GM21447 (cell line): ENCODE results near the gene SPOCK1.

Experiments
- ATAC-seq: cut with Tn5 transposase; IDR thresholded peaks from one replicate; pipeline ENCODE4 v1.9.1; 2021; ENCODE audit not compliant: unreplicated experiment

SPOCK1 gene

DNA sequence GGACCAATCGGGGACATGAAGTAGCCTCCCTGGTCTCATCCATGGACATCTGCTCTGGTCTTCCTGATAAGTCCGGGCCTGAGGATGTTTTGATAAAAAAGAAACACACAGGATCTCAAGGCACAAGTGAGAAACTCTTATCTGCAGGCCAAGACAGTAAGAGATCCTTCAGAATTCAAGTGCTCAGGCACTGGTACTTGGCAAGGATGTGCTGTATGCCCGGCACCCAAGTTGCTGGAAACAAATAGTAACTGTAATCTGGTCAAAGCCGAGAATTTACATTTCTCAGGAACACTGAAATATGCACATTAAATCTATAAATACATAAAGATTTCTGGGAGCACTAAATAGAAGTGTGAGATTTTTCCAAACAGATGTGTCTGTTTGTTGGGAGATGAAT, 165.7 kb downstream of the SPOCK1 start:
- ATAC-seq, result no peak

DNA sequence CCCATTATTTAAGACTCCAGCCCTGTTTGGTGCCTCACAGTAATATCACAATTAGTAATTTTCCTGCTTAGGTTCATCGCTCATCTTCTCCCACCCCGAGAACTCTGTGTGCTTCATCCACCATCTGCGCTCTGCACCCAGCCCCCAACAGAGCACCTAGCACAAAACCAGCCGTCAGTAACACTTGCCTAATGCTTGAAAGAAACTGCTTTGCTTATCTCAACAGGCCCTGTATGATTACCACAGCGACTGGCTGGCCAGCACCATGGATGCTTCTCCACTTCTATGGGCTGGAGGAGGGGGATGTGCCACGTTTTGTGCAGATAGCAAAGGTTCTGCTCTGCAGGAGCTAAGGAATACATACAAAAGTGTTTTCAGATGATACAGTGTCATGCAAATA, 166.8 kb downstream of the SPOCK1 start:
- no peak for ATAC-seq

DNA sequence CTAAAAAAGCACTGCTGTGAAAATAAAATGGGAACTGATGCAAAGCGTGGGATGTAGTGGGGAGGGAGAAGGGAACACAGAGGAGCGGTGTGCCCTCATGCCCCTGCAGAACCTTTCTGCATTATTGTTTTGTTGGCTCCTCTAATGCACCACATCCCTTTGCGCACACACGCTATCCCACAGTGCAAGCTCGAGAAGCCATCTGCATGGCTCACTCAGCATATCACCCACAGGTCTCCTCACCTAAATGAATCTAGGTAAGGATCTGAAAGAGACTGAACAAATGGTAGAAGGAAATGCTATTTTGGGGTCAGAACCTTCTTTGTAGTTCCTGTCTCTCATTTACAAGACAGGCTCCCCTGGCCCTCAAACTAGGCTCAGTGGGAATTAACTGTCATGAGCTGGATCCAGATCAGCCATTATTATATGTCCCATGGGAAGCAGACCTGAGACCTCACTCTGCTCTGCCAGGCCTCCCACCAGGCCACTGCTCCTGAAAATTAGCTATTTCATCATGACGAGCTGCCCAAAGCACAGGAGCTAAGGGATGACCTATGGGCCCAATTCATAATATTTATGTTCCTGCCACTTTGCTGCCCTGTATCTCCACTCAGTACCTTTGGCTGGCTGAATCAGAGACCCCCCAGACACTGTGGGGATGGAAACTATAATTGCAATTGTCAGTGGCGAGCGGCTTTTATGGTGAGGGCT, 169.4 kb downstream of the SPOCK1 start:
- ATAC-seq, result no peak

DNA sequence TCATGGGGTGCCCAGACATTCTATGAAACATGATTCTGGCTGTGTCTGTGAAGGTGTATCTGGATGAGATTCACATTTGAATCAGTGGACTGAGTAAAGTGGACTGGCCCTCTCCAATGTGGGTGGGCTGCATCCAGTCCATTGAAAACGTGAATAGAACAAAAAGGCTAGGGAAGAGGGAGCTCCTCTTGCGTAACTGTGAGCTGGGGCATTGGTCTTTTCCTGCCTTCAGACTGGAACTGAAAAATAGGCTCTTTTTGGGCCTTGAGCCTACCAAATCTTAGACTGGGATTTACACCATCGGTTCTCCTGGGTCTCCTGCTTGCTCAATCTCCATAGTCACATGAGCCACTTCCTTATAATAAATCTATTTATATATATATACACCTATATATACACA, 170.1 kb downstream of the SPOCK1 start:
- ATAC-seq, result no peak

DNA sequence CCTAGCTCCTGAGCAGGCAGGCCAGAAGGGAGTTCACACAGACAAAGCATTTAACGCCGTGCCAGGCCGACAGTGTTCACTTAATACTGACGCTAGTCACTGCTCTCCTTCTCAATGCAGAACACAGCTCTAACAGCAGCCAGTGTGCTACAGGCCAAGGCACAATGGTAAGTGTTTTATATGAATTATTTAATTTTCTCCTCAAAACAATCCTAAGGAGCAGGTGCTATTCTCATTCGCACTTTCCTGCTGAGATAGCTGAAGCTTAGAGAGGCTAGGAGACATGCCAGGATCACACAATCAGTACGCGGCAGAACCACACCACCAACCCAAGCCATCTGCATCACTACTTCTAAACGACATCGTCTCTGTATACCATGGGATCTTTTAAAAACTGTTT, 170.7 kb downstream of the SPOCK1 start:
- no peak for ATAC-seq

DNA sequence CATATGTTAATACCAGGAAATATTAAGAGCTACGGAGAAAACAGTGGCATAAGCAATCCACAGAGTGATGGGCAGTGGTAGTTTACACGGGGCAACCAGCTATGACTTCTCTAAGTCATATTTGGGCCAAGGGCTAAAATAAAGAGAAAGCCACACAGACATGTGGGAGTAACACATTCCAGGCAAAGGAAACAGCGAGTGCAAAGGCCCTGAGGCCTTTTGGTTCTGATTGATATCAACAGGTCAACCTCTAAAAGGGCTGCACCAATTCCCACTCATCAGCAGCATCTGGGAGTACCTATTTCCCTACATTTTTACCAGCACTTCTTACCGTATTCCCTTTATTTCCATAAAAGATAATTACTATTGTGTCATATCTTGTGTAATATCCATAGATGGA, 173.4 kb downstream of the SPOCK1 start:
- no peak for ATAC-seq

DNA sequence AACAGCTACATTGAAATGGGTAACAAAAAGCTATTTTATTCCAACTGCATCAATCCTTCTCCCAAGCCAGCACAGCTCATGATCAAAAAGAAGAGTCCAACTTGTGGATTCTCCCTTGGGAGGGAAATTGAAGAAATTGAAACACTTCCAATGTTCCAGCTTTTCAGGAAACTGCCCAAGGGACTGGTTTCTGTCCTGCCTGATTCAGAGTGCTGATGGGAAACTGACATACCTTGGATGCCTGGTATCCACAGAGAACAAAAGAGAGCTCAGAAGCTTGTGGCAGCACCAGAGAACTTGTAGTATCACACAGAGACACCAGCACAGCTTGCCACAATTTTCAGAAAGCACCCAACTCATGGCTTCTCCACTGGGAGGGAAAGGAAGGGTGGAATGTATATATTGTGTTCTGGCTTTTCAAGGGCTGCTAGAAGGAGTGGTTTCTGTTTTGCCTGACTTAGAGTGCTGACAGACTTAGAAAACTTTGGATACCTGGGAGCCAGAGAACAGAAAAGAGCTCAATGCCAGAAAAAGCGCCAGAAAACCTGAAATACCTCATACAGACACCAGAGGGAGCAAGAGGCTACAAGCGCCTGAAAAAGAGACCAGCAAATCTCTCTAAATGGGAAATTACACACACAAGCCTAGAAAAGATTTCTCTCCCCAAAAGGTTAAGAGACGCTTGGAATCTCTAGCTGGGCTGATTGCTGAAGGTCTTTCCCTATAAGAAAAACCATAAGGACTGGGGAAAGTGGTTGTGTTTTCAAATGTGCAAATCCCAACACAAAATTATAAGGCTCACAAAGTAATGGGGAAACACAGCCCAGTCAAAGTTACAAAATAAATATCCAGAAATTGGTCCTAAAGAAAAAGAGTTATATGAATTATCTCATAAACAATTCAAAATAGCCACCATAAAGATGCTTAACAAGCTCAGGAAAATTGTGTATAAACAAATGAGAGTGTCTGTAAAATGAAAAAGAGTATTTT, 178.8 kb downstream of the SPOCK1 start:
- no peak for ATAC-seq

DNA sequence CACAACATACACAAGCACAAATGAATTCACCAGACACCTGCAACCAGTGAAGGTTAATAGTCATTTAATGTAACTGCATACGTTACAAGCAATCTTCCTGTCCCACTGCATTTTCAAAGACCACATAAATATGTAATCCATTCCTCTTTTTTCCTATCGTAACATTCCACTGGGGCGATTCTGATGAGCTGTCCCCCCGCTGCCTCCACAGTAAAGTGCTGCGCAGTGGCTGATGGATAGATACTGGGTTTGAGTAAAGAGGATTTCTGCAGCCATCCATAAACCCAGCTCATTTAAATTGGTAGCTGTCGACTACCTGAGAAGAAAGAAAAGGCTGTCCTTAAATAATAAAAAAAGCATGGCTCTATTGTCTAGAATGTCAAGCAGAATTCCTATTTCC, 181.1 kb downstream of the SPOCK1 start:
- ATAC-seq, result no peak

DNA sequence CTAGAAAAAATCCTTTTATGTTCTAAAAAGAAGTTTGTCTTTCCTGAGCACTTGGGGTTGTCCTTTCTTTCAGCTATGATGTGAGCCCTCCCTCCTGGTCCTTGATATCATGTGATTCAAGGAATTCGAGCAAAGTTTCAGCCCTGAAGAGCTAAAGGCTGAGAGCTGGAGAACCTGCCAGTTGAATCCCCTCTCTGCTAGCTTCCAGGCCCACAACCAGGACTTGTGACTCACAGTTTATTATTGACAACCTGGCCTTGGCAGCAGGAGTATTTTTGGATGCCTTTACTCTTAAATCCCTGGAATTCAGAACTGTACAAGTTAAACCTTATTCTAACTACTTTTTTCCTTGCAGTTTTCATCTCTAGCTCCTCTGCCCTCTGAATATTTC, 182.8 kb downstream of the SPOCK1 start:
- no peak for ATAC-seq

DNA sequence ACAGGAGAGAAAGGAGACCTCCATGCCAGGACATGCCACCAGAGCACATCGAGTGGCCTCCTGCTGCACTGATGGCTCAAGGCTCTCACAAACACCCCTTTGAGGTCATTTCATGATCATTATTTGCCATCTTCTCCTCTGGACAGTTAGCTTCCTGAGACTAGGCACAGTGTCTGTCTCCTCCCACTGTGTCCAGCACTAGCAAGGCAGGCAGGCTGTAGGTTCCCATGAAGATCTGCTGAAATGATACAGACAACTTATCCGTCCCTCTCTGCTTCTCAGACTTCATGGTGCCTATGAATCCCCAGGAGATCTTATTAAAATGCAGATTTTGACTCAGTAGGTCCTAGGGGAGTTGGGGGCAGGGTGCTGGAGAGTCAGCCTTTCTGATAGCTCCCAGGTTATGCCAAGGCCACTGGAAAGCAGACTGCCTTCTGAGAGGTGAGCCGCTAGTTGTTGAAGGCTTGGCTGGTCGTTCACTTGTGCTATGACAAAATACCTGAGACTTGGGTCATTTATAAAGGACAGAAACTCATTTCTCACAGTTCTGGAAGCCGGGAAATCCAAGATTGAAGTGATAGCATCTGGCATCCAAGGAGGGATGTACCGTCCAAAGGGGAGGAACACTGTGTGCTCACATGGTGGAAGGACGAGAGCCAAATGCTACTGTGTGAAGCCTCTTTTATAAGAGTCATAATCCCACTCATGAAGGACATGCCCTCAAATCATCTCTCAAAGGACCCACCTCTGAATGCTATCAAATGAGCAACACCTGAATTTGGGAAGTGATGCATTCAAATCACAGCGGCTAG, 183.4 kb downstream of the SPOCK1 start:
- ATAC-seq, result no peak

DNA sequence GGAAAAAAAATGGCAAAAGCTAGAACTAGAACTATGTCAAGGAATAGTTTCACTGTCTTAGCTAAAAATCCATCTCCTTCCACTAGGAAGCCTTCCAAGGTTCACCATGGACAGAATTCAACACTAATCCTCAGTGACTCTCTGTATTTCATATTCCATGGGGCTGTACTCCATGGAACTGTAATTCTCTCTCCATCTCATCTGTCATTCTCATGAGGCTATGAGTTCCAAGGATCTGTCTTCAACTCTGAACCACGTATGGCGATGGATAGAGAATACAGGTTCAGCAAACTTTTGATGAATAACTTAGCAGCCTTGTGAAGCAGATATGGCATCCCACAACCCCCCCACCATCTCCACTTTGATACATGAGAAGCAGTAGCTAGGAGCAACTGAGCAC, 184.0 kb downstream of the SPOCK1 start:
- no peak for ATAC-seq

DNA sequence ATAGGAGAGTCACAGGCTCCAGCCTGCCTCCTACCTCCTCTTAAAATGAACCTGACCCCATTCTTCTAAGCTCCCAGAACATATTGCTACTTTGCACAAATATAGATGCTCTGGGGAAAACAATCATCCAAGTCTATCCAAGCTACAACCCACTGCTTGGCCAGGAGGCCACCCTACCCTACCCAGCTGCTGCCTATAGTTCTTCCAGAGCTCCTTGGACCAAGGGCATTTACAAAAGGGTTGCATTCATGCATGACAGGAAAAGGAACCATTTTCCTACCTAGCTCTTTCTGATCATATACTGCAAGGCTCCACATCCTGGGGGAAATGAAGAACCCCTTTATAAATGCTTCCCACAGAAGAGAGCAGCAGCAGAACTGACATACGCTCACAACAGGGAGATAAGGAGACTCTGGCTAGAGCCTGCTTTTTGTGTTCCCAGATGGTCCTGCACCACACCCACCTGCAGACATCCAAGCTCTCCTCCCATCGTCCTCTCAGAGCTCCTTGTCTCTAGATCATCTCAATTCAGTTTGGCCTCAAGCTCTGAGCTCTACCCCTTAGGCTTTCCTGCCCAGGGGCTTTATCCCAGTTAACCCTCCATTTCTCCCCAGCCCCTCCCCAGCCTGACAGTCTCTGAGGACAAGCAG, 185.5 kb downstream of the SPOCK1 start:
- ATAC-seq, result no peak

DNA sequence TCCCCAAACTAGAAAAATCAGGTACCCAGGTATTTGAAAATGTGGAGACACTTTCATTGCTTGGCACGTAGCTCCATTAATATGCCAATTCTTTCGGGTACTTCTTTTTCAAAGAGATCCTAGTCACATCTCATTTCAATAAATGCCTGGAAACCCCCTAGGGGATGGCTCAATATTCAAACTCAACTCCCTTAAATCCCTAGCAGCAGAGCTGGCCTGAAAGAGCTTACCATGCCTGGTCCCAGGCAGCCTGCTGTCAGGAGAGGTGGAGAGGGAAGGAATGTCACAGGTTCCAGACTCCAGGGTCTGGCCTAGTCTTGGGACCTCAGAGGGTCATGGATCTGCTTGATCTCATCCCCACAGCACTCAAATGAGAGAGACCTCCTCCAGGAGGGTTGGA, 187.1 kb downstream of the SPOCK1 start:
- no peak for ATAC-seq

DNA sequence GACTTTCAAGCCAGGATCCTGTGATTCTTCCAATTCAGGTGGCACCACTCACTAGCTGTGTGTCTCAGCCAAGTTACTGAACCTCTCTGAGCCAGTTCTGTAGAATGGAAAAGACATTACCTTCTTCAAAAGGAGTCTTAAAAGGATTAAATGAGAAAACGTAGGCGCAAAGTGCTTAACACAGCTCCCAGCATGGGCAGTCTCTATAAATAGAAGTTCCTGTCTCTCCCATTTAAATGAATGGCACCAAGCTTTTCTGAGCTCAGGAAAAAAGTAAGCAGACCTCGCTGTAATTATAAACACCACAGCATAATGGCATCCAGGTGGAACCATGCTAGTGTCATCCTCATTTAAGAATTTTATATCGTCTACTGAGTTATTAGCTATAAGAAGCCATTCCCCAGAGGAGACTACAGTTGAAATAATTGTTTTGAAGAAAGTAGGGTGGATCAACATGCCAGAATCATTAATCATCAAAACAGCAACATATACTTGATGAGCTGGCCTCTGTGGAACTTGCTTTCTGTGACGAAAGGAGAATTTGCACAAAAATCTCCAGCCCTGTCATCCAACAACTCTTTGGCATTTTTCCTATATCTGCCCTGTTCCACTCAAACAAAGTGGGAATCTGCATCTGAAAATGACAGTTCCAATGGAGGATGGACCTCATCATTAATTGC, 188.9 kb downstream of the SPOCK1 start:
- ATAC-seq, result no peak

DNA sequence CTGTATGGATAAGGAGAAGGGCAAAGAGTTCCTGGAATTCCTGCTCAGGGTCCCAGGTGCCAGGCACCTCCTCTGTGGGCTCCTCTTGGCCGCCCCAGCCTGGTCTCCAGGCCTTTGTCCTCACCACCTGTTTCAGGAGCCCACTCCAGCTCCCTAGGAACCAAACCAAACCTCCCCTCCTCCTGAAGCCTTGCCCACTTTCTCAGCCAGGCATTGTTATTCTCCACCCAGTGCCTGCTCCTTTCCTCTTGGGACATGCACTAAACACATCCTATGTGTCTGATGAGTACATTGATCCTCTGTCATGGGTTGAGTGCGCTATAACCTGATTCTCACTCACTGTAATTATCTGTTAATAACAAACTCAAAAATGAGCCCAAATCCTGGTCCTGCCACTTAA, 189.8 kb downstream of the SPOCK1 start:
- no peak for ATAC-seq

DNA sequence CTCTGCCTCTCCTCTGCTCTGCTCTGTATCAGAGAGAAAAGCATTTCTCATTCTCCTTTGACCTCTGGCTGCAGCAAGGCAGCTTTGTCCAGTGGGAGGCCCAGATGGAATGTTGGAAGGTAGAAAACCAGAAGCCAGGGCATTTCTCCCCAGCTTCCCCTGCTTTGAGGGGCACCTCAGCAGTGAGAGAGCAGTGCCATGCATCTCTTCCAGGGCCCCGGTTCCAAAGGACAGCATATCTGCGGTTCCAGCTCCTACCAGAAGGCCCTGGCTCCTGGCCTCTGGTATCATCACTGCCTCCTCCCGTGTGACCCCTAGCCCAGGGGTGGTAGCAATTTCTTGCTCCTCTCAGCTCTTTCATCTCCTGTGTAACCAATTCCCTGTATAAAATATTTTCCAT, 190.8 kb downstream of the SPOCK1 start:
- ATAC-seq, result no peak

DNA sequence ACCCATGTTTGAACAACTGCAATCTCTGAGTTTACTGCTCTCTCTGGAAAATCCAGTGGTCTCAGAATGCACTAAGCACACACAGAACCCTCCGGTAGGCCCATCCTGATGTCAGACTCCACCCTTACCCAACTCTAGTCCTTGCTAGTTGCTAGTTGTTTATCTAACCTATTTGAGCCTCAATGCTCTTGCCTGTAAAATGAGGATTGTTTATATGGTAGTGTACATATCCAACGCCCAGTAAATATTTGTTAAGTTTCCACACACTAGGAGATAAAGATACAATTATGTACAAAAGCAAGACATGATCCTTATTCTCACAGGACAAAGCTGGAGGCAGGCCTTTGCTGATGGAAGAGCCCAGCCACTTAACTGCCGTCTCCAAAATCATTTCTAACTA, 192.2 kb downstream of the SPOCK1 start:
- no peak for ATAC-seq

DNA sequence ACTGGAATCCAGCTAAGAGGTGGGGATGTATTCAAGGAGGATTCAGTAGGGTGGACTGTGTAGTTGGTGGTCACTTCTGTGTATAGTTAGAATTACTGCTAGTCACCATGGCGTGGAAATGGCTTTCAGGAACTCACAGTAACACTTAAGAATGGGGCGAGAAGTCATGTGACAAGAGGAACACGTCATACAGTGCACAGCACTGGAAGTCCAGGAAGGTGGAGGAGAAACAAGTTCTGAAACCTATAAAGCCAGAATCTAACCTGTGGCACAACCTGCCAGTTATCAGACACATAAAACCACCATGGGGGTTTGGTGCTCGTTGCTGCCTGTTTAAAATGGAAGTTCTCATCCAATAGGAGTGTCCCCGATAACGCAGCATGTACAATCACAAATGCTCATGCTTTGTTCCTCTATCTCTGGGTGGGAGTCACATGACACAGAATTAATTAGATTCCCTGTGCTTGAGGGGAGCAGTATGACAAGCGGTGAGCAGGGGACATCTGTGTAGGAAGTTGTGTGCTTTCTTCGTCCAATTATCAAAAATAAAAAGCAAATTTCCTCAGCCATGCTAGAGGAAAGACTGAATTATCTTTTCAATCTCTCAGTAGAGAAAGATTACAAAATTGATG, 193.0 kb downstream of the SPOCK1 start:
- no peak for ATAC-seq

DNA sequence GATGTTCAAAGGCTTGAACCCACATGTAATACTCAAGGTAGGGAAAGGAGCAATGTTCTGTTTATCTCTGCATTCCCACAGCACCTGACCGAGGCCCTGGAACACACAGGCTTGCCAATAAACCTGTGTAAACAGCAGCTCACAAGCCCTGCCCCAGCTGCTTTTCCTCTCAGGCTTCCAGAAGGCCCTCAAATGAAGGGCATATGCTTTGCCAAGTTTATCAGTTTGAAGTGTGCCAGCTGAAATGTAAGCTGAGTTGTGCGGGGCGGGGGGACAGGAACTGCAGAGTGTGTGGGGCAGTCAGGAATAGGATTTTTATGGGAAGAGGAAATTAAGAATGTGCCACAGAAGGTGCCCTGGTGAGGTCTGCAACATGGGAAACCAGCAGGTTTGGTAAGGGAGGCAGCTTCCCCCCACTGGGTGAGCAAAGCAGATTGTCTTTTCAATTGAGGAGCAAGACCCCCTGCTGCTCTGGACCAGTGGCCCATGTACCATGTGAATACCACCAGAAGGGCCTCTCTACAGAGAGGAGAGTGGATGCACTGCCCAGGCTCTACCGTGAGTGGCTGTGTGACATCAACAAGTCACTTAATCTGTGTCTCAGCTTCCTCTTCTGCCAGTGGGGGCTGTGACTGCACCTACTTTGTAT, 194.8 kb downstream of the SPOCK1 start:
- ATAC-seq, result no peak
